Mammary epithelial cell (primary cell): Measurements from ENCODE around the gene ZEB2.

Source experiments
- CTCF ChIP-seq, 2 donors: IDR thresholded peaks in 1 of 2; conservative IDR thresholded peaks in 1 of 2; 2 replicates each; pipeline ENCODE4 v1.5.1; 2011 to 2012; ENCODE audit warnings: inconsistent platforms in 2 of 2, low read length in 2 of 2, mild to moderate bottlenecking in 2 of 2, control low read depth in 1 of 2, low read depth in 1 of 2; ENCODE audit not compliant: insufficient read depth in 1 of 2; ENCODE audit errors: extremely low read depth in 1 of 2
- EZH2 ChIP-seq: IDR thresholded peaks from 2 replicates; pipeline ENCODE4 v1.6.1; 2012; ENCODE audit warnings: low read length, inconsistent platforms, borderline replicate concordance

GRCh38 chr2:144446136-144446535 is 73.8 kb downstream of the ZEB2 start:
- TF ChIP-seq CTCF (conservative IDR thresholded peaks at IDR 0.05 in 1 of 2, IDR thresholded peaks at IDR 0.05 in 1 of 2; ENCODE audit: extremely low read depth in 1 of 2, insufficient read depth in 1 of 2, low read depth in 1 of 2, low read length in 2 of 2) (no peak), EZH2 (no peak)
